ENCODE results near the gene MASP2. TPM values are rescaled to one million over a fixed set of nuclear protein-coding genes. Genes with fewer than 3 reads are reported as not detected.

The MASP2 gene
- total and polyA plus RNA-seq, 10 of the 15 experiments (the other 5 are each of a cell fraction or from before 2014, with no cell fraction given), result 0.04 to 0.21 (median 0.06) TPM; not detected in 7

- TF ChIP-seq, protein P1, sequence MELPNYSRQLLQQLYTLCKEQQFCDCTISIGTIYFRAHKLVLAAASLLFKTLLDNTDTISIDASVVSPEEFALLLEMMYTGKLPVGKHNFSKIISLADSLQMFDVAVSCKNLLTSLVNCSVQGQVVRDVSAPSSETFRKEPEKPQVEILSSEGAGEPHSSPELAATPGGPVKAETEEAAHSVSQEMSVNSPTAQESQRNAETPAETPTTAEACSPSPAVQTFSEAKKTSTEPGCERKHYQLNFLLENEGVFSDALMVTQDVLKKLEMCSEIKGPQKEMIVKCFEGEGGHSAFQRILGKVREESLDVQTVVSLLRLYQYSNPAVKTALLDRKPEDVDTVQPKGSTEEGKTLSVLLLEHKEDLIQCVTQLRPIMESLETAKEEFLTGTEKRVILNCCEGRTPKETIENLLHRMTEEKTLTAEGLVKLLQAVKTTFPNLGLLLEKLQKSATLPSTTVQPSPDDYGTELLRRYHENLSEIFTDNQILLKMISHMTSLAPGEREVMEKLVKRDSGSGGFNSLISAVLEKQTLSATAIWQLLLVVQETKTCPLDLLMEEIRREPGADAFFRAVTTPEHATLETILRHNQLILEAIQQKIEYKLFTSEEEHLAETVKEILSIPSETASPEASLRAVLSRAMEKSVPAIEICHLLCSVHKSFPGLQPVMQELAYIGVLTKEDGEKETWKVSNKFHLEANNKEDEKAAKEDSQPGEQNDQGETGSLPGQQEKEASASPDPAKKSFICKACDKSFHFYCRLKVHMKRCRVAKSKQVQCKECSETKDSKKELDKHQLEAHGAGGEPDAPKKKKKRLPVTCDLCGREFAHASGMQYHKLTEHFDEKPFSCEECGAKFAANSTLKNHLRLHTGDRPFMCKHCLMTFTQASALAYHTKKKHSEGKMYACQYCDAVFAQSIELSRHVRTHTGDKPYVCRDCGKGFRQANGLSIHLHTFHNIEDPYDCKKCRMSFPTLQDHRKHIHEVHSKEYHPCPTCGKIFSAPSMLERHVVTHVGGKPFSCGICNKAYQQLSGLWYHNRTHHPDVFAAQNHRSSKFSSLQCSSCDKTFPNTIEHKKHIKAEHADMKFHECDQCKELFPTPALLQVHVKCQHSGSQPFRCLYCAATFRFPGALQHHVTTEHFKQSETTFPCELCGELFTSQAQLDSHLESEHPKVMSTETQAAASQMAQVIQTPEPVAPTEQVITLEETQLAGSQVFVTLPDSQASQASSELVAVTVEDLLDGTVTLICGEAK (IDR thresholded peaks at IDR 0.05; ENCODE audit: borderline replicate concordance), result peak; percentile 67; the same call in 1 of the 2 replicates
- no peak for TF ChIP-seq HDAC2 (IDR thresholded peaks at IDR 0.05)
- TF ChIP-seq IRF4 (IDR thresholded peaks at IDR 0.05; ENCODE audit: low read depth, low read length), result no peak
- no peak for TF ChIP-seq SPI1 (IDR thresholded peaks at IDR 0.05; ENCODE audit: borderline replicate concordance, insufficient read depth, low read depth, low read length)
- TF ChIP-seq BACH1 (IDR thresholded peaks at IDR 0.05; ENCODE audit: borderline replicate concordance), result peak; percentile 59; the same call in 1 of the 2 replicates
- TF ChIP-seq CHD1 (IDR thresholded peaks at IDR 0.05; ENCODE audit: low read depth, low read length), result no peak
- TF ChIP-seq BHLHE40 (IDR thresholded peaks at IDR 0.05; ENCODE audit: borderline replicate concordance in 1 of 2, low read depth in 2 of 2, low read length in 1 of 2), result peak in 1 of 2 experiments; percentile 51; a peak in 2 of 4 replicates
- no peak for TF ChIP-seq ZSCAN29 (IDR thresholded peaks at IDR 0.05)
- TF ChIP-seq ZNF24 (IDR thresholded peaks at IDR 0.05), result no peak
- no peak for TF ChIP-seq WRNIP1 (IDR thresholded peaks at IDR 0.05; ENCODE audit: borderline replicate concordance, low read depth, low read length)
- TF ChIP-seq FOXM1 (IDR thresholded peaks at IDR 0.05; ENCODE audit: low read depth, low read length), result no peak
- TF ChIP-seq MEF2A (IDR thresholded peaks at IDR 0.05; ENCODE audit: insufficient read depth, low read depth, low read length), result no peak
- TF ChIP-seq BMI1 (IDR thresholded peaks at IDR 0.05; ENCODE audit: borderline replicate concordance), result no peak
- peak; percentile 32; the same call in 1 of the 2 replicates for TF ChIP-seq ZNF207 (IDR thresholded peaks at IDR 0.05; ENCODE audit: borderline replicate concordance)
- TF ChIP-seq, protein P2, sequence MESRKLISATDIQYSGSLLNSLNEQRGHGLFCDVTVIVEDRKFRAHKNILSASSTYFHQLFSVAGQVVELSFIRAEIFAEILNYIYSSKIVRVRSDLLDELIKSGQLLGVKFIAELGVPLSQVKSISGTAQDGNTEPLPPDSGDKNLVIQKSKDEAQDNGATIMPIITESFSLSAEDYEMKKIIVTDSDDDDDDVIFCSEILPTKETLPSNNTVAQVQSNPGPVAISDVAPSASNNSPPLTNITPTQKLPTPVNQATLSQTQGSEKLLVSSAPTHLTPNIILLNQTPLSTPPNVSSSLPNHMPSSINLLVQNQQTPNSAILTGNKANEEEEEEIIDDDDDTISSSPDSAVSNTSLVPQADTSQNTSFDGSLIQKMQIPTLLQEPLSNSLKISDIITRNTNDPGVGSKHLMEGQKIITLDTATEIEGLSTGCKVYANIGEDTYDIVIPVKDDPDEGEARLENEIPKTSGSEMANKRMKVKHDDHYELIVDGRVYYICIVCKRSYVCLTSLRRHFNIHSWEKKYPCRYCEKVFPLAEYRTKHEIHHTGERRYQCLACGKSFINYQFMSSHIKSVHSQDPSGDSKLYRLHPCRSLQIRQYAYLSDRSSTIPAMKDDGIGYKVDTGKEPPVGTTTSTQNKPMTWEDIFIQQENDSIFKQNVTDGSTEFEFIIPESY (IDR thresholded peaks at IDR 0.05), result no peak
- TF ChIP-seq, protein P3, sequence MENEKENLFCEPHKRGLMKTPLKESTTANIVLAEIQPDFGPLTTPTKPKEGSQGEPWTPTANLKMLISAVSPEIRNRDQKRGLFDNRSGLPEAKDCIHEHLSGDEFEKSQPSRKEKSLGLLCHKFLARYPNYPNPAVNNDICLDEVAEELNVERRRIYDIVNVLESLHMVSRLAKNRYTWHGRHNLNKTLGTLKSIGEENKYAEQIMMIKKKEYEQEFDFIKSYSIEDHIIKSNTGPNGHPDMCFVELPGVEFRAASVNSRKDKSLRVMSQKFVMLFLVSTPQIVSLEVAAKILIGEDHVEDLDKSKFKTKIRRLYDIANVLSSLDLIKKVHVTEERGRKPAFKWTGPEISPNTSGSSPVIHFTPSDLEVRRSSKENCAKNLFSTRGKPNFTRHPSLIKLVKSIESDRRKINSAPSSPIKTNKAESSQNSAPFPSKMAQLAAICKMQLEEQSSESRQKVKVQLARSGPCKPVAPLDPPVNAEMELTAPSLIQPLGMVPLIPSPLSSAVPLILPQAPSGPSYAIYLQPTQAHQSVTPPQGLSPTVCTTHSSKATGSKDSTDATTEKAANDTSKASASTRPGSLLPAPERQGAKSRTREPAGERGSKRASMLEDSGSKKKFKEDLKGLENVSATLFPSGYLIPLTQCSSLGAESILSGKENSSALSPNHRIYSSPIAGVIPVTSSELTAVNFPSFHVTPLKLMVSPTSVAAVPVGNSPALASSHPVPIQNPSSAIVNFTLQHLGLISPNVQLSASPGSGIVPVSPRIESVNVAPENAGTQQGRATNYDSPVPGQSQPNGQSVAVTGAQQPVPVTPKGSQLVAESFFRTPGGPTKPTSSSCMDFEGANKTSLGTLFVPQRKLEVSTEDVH (IDR thresholded peaks at IDR 0.05; ENCODE audit: low read depth, partially characterized antibody), result no peak
- no peak for TF ChIP-seq KAT2A (conservative IDR thresholded peaks at IDR 0.05; ENCODE audit: control insufficient read depth, low read depth, low read length)
- TF ChIP-seq MYC (IDR thresholded peaks at IDR 0.05; ENCODE audit: insufficient read depth, insufficient read length, insufficient replicate concordance, low read length, severe bottlenecking), result peak; percentile 91
Measured at GRCh38 chr1:11059968-11060830, 13.2 kb upstream of the MASP2 start, which contains the start of gene SRM (continued).

Measured in GM12878 (cell line).